ENCODE measurements around the gene MLLT10.

- TF ChIP-seq ZNF274 (IDR thresholded peaks at IDR 0.05; ENCODE audit: borderline replicate concordance, extremely low read depth, low read length): no peak
- TF ChIP-seq ATF2 (IDR thresholded peaks at IDR 0.05; ENCODE audit: low read length): no peak
- TF ChIP-seq CTCF (IDR thresholded peaks at IDR 0.05; ENCODE audit: control extremely low read depth in 1 of 3, insufficient read depth in 1 of 3, low read depth in 1 of 3, low read length in 3 of 3): no peak
- TF ChIP-seq EZH2 (IDR thresholded peaks at IDR 0.05; ENCODE audit: low read depth, low read length, severe bottlenecking): no peak
- no peak for TF ChIP-seq TEAD4 (IDR thresholded peaks at IDR 0.05; ENCODE audit: low read depth, low read length)
- TF ChIP-seq POLR2A (IDR thresholded peaks at IDR 0.05; ENCODE audit: control extremely low read depth in 1 of 2, low read depth in 2 of 2, low read length in 2 of 2): no peak
- TF ChIP-seq SIX5 (IDR thresholded peaks at IDR 0.05; ENCODE audit: low read depth, low read length): no peak
- TF ChIP-seq CHD2 (IDR thresholded peaks at IDR 0.05; ENCODE audit: low read length): no peak
- TF ChIP-seq ASH2L (IDR thresholded peaks at IDR 0.05; ENCODE audit: low read length): no peak
- TF ChIP-seq RAD21 (IDR thresholded peaks at IDR 0.05 in 1 of 2, conservative IDR thresholded peaks at IDR 0.05 in 1 of 2; ENCODE audit: low read depth in 2 of 2, low read length in 2 of 2): no peak
Measured at GRCh38 chr10:21634599-21635365, 100.8 kb downstream of the MLLT10 start.
